Kidney epithelial cell (primary cell): ENCODE measurements around the gene PYDC1. TPM values are rescaled to one million over a fixed set of nuclear protein-coding genes. Genes with fewer than 3 reads are reported as not detected.

Experiments
- DNase-seq: peaks from one replicate; pipeline ENCODE4 v3.0.0-alpha.2; 2010; ENCODE audit warnings: low read depth
- H3K27me3 ChIP-seq: 2 replicates; pipeline ENCODE4 v1.6.0; 2011; ENCODE audit warnings: low read length; ENCODE audit not compliant: control insufficient read depth, insufficient read depth
- H3K36me3 ChIP-seq: 2 replicates; pipeline ENCODE4 v1.5.1; 2011; ENCODE audit warnings: low read length; ENCODE audit not compliant: control insufficient read depth, insufficient read depth
- H3K4me3 ChIP-seq: 2 replicates; pipeline ENCODE4 v1.5.1; 2011; ENCODE audit warnings: low read depth, mild to moderate bottlenecking, control low read depth, low read length
- CTCF ChIP-seq: IDR thresholded peaks from 2 replicates; pipeline ENCODE4 v1.5.1; 2011; ENCODE audit warnings: mild to moderate bottlenecking, moderate library complexity, low read length, control low read depth, inconsistent platforms; ENCODE audit not compliant: insufficient read depth, poor library complexity, severe bottlenecking
- total RNA-seq: library from RNA; depleted of rRNA; stranded (reverse); fragments of >200 nt; gene quantifications from 2 replicates; pipeline ENCODE4 v1.2.3, GENCODE V29; 2015

The PYDC1 gene
- total RNA-seq, 1 donor from 2014 or later: not detected

DNA sequence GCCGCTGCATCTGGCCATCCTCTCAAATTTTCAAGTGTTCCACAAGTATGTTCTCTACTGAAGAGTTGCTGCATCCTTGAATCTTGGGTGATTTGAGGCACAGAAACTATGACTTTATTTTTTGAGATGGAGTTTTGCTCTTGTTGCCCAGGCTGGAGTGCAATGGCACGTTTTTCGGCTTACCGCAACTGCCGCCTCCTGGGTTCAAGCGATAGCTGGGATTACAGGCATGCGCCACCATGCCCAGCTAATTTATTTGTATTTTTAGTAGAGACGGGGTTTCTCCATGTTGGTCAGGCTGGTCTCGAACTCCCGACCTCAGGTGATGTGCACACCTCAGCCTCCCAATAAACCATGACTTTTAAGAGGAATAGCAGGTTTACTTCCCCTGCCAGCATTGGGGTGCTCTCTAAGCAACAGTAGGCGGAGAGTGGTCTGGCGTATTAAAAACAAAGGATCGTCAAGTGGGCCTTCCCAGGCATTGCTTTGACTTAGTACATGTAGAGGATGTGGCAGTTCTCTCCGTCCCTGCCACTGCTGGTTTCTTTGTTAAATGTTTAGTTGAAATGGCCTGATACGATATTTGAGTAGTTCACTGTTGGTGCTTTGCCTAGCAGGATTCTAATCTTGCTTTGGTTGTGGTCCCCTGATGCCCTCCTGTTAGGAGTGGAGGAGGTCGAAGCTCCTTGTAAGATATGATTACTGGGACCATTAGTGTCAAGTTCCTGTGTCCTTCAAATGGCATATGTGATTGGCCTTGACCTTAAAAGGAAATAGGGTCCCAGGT lies 23.9 kb downstream of the PYDC1 start:
- Histone ChIP-seq H3K36me3 (peaks cover 9% of the 10 kb centered on the region), H3K27me3 (no peaks in the 10 kb centered on the region), H3K4me3 (no peak overlapping the region)
- no peak for TF ChIP-seq CTCF
- no peak for DNase-seq

DNA sequence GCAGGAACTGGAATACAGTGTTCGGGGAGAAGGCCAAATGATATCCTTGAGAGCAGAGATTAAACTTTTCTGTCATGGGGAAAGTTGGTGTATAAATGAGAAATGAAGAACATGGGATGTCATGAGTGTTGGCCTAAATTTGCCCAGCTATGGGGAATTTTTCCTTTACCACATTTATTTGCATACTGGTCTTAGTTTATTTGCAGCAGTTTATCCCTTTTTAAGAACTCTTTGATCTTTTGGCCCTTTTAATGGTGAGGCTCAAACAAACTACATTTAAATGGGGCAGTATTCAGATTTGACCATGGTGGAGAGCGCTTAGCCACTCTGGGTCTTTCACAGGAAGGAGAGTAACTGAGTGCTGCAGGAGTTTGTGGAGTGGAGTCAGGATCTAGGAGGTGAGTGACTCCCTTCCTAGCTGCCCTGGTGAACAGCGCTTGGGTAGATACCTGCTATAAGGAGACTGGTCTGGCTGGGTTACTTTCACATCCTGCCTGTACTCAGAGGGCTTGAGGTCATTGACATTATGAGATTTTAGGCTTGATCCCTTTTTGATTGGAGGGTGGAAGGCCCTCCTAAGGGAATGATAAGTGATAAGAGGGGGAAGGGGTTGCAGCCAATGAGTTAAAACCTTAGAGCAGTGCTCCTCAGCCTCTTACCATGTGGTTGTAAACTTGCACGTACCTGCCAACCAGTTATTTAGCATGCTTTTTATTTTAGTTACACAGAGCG lies 25.1 kb downstream of the PYDC1 start:
- Histone ChIP-seq H3K36me3 (peaks cover 13% of the 10 kb centered on the region), H3K4me3 (no peak overlapping the region), H3K27me3 (no peaks in the 10 kb centered on the region)
- no peak for DNase-seq
- TF ChIP-seq CTCF: no peak

GRCh38 chr16:31190818-31191444 lies 26.0 kb downstream of the PYDC1 start:
- no peak for TF ChIP-seq CTCF
- no peak overlapping the region for H3K4me3 ChIP-seq
- peaks cover 13% of the 10 kb centered on the region for H3K36me3 ChIP-seq
- H3K27me3 ChIP-seq: no peaks in the 10 kb centered on the region
- DNase-seq: no peak

DNA sequence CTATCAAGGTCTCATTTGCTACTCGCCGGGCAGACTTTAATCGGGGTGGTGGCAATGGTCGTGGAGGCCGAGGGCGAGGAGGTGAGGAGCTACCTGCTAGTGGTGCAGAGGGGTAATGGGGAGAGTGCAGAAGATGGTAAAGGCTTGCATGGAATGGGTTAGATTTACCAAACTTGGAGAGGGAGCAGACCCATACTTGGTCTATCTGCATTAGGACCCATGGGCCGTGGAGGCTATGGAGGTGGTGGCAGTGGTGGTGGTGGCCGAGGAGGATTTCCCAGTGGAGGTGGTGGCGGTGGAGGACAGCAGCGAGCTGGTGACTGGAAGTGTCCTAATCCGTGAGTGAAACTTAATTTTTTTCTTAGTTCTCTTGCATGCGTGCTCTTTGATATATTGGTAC lies 26.9 kb downstream of the PYDC1 start:
- DNase-seq: no peak
- no peak for TF ChIP-seq CTCF
- Histone ChIP-seq H3K4me3 (no peak overlapping the region), H3K27me3 (no peaks in the 10 kb centered on the region), H3K36me3 (peaks cover 15% of the 10 kb centered on the region)

- H3K4me3 ChIP-seq: no peak overlapping the region
- H3K36me3 ChIP-seq: peaks cover 12% of the 10 kb centered on the region
- no peak for DNase-seq
- no peaks in the 10 kb centered on the region for H3K27me3 ChIP-seq
- no peak for TF ChIP-seq CTCF
These were observed 27.5 kb downstream of the PYDC1 start for GRCh38 chr16:31189412-31189778.
